Measurements from ENCODE around the gene GRAMD1C. TPM values are rescaled to one million over a fixed set of nuclear protein-coding genes. Genes with fewer than 3 reads are reported as not detected.

Gene GRAMD1C
- total and polyA plus RNA-seq, 2 donors (not counting 3 experiments of a cell fraction or from before 2014, with no cell fraction given), result 7.0 to 24.0 TPM

DNA sequence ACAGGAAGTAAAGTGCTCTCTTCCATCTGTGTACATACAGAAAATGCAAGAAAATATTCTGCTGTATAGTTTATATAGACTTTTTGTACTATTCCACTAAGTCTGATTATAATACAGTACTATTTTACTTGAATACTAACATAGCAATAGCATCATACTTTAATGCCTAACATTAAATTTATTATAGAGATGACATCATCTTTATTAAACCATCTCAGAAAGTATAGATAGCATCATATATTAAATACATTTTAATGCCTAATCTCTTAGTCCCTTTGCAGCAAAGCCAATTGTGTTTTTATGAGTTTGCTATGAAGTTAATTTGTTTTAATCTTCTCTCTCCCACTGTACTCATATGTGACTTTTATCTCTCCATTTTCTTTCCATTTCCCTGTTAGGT lies 69.5 kb downstream of the GRAMD1C start:
- H3K9me3 ChIP-seq (replicated peaks; ENCODE audit: control insufficient read depth, insufficient read depth, low read length), result no peaks in the 10 kb centered on the region
- no peaks in the 10 kb centered on the region for H3K27me3 ChIP-seq (ENCODE audit: control insufficient read depth in 2 of 2, insufficient read depth in 2 of 2, low read length in 2 of 2)
- no peak overlapping the region for H2AFZ ChIP-seq (ENCODE audit: low read depth, low read length)
- H3K4me1 ChIP-seq (ENCODE audit: control insufficient read depth, extremely low read depth, insufficient read depth, low read length), result no peaks in the 10 kb centered on the region
- TF ChIP-seq GATA2 (IDR thresholded peaks at IDR 0.05; ENCODE audit: insufficient read depth, insufficient read length, low read depth, low read length), result no peak
- TF ChIP-seq POLR2AphosphoS5 (IDR thresholded peaks at IDR 0.05; ENCODE audit: insufficient read depth, low read depth, low read length), result no peak
- TF ChIP-seq, protein P1, sequence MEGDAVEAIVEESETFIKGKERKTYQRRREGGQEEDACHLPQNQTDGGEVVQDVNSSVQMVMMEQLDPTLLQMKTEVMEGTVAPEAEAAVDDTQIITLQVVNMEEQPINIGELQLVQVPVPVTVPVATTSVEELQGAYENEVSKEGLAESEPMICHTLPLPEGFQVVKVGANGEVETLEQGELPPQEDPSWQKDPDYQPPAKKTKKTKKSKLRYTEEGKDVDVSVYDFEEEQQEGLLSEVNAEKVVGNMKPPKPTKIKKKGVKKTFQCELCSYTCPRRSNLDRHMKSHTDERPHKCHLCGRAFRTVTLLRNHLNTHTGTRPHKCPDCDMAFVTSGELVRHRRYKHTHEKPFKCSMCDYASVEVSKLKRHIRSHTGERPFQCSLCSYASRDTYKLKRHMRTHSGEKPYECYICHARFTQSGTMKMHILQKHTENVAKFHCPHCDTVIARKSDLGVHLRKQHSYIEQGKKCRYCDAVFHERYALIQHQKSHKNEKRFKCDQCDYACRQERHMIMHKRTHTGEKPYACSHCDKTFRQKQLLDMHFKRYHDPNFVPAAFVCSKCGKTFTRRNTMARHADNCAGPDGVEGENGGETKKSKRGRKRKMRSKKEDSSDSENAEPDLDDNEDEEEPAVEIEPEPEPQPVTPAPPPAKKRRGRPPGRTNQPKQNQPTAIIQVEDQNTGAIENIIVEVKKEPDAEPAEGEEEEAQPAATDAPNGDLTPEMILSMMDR (IDR thresholded peaks at IDR 0.05; ENCODE audit: extremely low read depth in 1 of 2, insufficient read depth in 1 of 2, low read depth in 1 of 2, low read length in 2 of 2), result no peak
- TF ChIP-seq, protein P2, sequence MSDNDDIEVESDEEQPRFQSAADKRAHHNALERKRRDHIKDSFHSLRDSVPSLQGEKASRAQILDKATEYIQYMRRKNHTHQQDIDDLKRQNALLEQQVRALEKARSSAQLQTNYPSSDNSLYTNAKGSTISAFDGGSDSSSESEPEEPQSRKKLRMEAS (IDR thresholded peaks at IDR 0.05; ENCODE audit: insufficient read depth, insufficient read length), result no peak
- TF ChIP-seq POLR2A (IDR thresholded peaks at IDR 0.05; ENCODE audit: low read depth, low read length), result no peak
- no peak for TF ChIP-seq FOS (IDR thresholded peaks at IDR 0.05; ENCODE audit: borderline replicate concordance, insufficient read depth, low read length)
- TF ChIP-seq JUN (IDR thresholded peaks at IDR 0.05; ENCODE audit: borderline replicate concordance, insufficient read depth, insufficient read length, low read depth), result no peak
- no peaks in the 10 kb centered on the region for H4K20me1 ChIP-seq (replicated peaks; ENCODE audit: control insufficient read depth, extremely low read depth, insufficient read depth, low read length)
- ChIA-PET POLR2A (no interaction called here), CTCF (interaction anchor here (1.5 kb wide), 1 partner anchor 63 kb away, joined by 5 read pairs; no protein-coding TSS in a partner anchor)
- FAIRE-seq (no peak), DNase-seq (ENCODE audit: low read depth, low spot score) (no peak)
- no peaks in the 10 kb centered on the region for H3K9me1 ChIP-seq (replicated peaks; ENCODE audit: control insufficient read depth, extremely low read depth, insufficient read depth, low read length)
- no peak overlapping the region for H3K27ac ChIP-seq (ENCODE audit: insufficient read depth, low read depth, low read length)
- dilution Hi-C loops (cut with MboI; ENCODE audit: extremely low pct_ligation_motif_present, low sequenced_read_pairs) (no loop called here), intact Hi-C loops (cut with micrococcal nuclease) (no loop called here)
- no peaks in the 10 kb centered on the region for H3K79me2 ChIP-seq (ENCODE audit: control insufficient read depth, insufficient read depth, low read length)
- H3K4me3 ChIP-seq (replicated peaks in 1 of 3; ENCODE audit: insufficient read depth in 1 of 3, low read depth in 1 of 3, low read length in 3 of 3), result no peak overlapping the region
- H3K4me2 ChIP-seq (ENCODE audit: insufficient read depth, low read length), result no peak overlapping the region
- BruUV-seq (replicated peaks), result no TSS peak
- no peak overlapping the region for H3K9ac ChIP-seq (replicated peaks; ENCODE audit: extremely low read depth, insufficient read depth, low read length)
- no peaks in the 10 kb centered on the region for H3K36me3 ChIP-seq (ENCODE audit: control insufficient read depth in 2 of 2, extremely low read depth in 1 of 2, insufficient read depth in 2 of 2, low read length in 2 of 2)

Measured in endothelial cell of umbilical vein (primary cell).